ENCODE data around the gene LBH. TPM values are rescaled to one million over a fixed set of nuclear protein-coding genes. Genes with fewer than 3 reads are reported as not detected.

The LBH gene
- total and polyA plus RNA-seq, 2 experiments from 2014 or later = 17.5 to 30.3 TPM

DNA sequence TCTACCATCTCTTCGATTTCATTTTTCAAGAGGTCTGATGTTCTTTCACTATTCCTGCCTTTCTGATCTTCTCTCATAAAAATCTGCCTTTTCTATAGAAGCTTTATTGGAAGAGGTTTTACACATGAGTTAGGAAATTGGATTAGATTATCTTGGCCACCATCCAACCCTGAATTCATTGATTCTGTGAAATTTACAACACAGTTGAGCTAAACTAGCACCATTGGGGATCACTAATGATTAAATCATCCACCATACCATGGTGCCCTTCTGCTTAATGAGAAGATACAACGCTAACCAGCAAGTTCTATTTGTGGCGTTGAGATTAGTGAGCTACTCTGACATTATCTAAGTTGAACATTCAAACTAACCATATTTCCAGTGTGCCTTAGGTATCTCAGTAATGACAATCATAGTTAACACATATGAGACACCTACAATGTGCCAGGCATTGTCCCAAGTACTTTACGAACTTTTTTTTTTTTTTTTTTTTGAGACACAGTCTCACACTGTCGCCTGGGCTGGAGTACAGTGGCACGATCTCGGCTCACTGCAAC lies 17.3 kb upstream of the LBH start:
- Mint-ChIP-seq H3K36me3 (ENCODE audit: low read depth) (no peaks in the 10 kb centered on the region), H3K9me3 (no peaks in the 10 kb centered on the region), H3K27me3 (ENCODE audit: insufficient read depth, low read depth, poor library complexity) (peaks cover 3% of the 10 kb centered on the region), H3K27ac (no peak overlapping the region), H3K4me1 (peaks cover 18% of the 10 kb centered on the region), H3K4me3 (no peak overlapping the region)
- H3K36me3 ChIP-seq (ENCODE audit: insufficient read depth) = no peaks in the 10 kb centered on the region
- no peak overlapping the region for H3K27ac ChIP-seq (ENCODE audit: low read depth)
- no peak overlapping the region for H3K4me2 ChIP-seq
- DNase-seq (ENCODE audit: low spot score) (no peak), ATAC-seq (no peak)
- no peaks in the 10 kb centered on the region for H3K27me3 ChIP-seq (ENCODE audit: insufficient read depth)
- H3F3A ChIP-seq (replicated peaks; ENCODE audit: low read depth) = no peaks in the 10 kb centered on the region
- H3K9me2 ChIP-seq (ENCODE audit: insufficient read depth) = no peaks in the 10 kb centered on the region
- no peaks in the 10 kb centered on the region for H3K79me2 ChIP-seq (replicated peaks; ENCODE audit: insufficient read depth)
- no peaks in the 10 kb centered on the region; the same call in 1 of the 2 replicates for H3K4me1 ChIP-seq (ENCODE audit: insufficient read depth)
- no peak overlapping the region for H2AFZ ChIP-seq
- TF ChIP-seq, protein P1, sequence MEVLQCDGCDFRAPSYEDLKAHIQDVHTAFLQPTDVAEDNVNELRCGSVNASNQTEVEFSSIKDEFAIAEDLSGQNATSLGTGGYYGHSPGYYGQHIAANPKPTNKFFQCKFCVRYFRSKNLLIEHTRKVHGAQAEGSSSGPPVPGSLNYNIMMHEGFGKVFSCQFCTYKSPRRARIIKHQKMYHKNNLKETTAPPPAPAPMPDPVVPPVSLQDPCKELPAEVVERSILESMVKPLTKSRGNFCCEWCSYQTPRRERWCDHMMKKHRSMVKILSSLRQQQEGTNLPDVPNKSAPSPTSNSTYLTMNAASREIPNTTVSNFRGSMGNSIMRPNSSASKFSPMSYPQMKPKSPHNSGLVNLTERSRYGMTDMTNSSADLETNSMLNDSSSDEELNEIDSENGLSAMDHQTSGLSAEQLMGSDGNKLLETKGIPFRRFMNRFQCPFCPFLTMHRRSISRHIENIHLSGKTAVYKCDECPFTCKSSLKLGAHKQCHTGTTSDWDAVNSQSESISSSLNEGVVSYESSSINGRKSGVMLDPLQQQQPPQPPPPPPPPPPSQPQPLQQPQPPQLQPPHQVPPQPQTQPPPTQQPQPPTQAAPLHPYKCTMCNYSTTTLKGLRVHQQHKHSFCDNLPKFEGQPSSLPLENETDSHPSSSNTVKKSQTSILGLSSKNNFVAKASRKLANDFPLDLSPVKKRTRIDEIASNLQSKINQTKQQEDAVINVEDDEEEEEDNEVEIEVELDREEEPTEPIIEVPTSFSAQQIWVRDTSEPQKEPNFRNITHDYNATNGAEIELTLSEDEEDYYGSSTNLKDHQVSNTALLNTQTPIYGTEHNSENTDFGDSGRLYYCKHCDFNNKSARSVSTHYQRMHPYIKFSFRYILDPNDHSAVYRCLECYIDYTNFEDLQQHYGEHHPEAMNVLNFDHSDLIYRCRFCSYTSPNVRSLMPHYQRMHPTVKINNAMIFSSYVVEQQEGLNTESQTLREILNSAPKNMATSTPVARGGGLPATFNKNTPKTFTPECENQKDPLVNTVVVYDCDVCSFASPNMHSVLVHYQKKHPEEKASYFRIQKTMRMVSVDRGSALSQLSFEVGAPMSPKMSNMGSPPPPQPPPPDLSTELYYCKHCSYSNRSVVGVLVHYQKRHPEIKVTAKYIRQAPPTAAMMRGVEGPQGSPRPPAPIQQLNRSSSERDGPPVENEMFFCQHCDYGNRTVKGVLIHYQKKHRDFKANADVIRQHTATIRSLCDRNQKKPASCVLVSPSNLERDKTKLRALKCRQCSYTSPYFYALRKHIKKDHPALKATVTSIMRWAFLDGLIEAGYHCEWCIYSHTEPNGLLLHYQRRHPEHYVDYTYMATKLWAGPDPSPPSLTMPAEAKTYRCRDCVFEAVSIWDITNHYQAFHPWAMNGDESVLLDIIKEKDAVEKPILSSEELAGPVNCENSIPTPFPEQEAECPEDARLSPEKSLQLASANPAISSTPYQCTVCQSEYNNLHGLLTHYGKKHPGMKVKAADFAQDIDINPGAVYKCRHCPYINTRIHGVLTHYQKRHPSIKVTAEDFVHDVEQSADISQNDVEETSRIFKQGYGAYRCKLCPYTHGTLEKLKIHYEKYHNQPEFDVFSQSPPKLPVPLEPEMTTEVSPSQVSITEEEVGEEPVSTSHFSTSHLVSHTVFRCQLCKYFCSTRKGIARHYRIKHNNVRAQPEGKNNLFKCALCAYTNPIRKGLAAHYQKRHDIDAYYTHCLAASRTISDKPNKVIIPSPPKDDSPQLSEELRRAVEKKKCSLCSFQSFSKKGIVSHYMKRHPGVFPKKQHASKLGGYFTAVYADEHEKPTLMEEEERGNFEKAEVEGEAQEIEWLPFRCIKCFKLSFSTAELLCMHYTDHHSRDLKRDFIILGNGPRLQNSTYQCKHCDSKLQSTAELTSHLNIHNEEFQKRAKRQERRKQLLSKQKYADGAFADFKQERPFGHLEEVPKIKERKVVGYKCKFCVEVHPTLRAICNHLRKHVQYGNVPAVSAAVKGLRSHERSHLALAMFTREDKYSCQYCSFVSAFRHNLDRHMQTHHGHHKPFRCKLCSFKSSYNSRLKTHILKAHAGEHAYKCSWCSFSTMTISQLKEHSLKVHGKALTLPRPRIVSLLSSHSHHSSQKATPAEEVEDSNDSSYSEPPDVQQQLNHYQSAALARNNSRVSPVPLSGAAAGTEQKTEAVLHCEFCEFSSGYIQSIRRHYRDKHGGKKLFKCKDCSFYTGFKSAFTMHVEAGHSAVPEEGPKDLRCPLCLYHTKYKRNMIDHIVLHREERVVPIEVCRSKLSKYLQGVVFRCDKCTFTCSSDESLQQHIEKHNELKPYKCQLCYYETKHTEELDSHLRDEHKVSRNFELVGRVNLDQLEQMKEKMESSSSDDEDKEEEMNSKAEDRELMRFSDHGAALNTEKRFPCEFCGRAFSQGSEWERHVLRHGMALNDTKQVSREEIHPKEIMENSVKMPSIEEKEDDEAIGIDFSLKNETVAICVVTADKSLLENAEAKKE (CRISPR knock-in tag; IDR thresholded peaks at IDR 0.05) = no peak
- TF ChIP-seq CREB1 (CRISPR knock-in tag; IDR thresholded peaks at IDR 0.05; ENCODE audit: low read depth) (no peak), STAT1 (IDR thresholded peaks at IDR 0.05; ENCODE audit: unreplicated experiment) (no peak), JUNB (IDR thresholded peaks at IDR 0.05; ENCODE audit: unreplicated experiment) (no peak), POLR2AphosphoS5 (IDR thresholded peaks at IDR 0.05; ENCODE audit: low read depth) (no peak), NANOG (IDR thresholded peaks at IDR 0.05; ENCODE audit: borderline replicate concordance) (no peak)
- TF ChIP-seq, protein P2, sequence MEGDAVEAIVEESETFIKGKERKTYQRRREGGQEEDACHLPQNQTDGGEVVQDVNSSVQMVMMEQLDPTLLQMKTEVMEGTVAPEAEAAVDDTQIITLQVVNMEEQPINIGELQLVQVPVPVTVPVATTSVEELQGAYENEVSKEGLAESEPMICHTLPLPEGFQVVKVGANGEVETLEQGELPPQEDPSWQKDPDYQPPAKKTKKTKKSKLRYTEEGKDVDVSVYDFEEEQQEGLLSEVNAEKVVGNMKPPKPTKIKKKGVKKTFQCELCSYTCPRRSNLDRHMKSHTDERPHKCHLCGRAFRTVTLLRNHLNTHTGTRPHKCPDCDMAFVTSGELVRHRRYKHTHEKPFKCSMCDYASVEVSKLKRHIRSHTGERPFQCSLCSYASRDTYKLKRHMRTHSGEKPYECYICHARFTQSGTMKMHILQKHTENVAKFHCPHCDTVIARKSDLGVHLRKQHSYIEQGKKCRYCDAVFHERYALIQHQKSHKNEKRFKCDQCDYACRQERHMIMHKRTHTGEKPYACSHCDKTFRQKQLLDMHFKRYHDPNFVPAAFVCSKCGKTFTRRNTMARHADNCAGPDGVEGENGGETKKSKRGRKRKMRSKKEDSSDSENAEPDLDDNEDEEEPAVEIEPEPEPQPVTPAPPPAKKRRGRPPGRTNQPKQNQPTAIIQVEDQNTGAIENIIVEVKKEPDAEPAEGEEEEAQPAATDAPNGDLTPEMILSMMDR (conservative IDR thresholded peaks at IDR 0.05; ENCODE audit: low read depth in 2 of 2) = no peak
- H3K4me3 ChIP-seq = no peak overlapping the region
- H4K20me1 ChIP-seq (replicated peaks; ENCODE audit: insufficient read depth) = no peaks in the 10 kb centered on the region
